HG03378 (cell line): ENCODE measurements around the gene UTS2B.
"Not testable (repeated sequence)": the region's sequence is repeated elsewhere in the genome, so short reads cannot be mapped to it uniquely, and the experiment has no call there.

ENCODE experiments used
- ATAC-seq: cut with Tn5 transposase; IDR thresholded peaks from one replicate; pipeline ENCODE4 v1.9.1; 2021; ENCODE audit warnings: mild to moderate bottlenecking, moderate library complexity; ENCODE audit not compliant: unreplicated experiment

The UTS2B gene

GRCh38 chr3:191290311-191291025 is 39.9 kb downstream of the UTS2B start:
- ATAC-seq: peak; percentile 86

GRCh38 chr3:191283400-191283799 is 46.9 kb downstream of the UTS2B start:
- peak; percentile 83 for ATAC-seq

- peak; percentile 14 for ATAC-seq
Measured at GRCh38 chr3:191282251-191283185, 47.8 kb downstream of the UTS2B start.

- no peak for ATAC-seq
Measured at GRCh38 chr3:191280882-191281281, 49.4 kb downstream of the UTS2B start.

- no peak for ATAC-seq
Measured at GRCh38 chr3:191280111-191280510, 50.2 kb downstream of the UTS2B start.

DNA sequence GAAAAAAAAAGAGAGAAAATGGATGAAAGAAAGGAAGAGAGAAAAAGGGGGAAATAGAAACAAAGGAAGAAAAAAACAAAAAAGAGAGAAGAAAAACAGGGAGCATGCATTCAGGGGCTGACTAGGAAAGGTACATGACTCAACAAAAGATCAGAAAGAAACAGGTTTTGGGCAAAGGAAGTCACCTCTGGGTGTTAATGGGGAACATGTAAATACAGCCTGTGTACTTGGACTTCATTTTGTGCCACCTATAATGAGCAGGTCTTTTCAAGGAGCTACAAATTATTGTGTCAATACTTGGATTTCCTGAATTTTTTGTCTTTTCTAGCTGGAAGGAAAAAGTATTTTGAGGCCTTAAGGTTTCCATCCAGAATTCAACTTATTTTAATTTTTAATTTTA is 54.6 kb downstream of the UTS2B start:
- no peak for ATAC-seq

GRCh38 chr3:191275244-191275643 is 55.1 kb downstream of the UTS2B start:
- not testable (repeated sequence) for ATAC-seq

DNA sequence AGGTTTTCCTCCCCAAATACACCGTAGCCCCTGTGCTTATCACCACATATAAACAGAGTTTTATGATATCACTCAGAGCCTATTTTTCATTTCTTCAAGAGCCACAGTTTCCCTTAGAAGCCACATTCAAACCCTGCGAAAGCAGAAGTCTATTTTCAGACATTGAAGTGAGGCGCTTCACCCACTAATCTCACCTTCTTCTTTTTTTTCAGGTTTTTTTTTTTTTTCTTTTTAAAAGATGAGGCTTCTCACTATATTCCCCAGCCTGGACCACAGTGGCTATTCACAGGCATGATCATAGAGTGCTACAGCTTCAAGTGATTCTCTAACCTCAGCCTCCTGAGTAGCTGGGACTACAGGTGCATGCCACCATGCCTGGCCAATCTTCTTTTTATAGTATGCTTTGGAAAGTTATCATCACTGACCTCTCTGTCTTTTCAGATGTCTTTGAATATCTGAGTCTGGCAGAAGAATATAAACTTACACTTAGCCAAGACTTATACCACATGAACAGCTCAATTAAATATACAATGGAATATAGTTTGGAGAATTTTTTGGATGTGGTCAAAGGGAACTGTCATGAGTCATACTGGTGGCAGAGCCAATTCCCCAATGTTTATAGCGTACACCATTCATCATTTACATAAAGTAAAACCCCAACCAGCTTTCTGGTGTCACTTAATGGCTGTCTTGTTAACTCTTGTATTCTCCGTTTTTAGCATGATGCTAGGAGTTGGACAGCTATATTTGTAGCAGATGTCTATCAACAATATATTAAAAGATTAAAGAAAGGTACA is 60.8 kb downstream of the UTS2B start:
- ATAC-seq: peak; percentile 71

DNA sequence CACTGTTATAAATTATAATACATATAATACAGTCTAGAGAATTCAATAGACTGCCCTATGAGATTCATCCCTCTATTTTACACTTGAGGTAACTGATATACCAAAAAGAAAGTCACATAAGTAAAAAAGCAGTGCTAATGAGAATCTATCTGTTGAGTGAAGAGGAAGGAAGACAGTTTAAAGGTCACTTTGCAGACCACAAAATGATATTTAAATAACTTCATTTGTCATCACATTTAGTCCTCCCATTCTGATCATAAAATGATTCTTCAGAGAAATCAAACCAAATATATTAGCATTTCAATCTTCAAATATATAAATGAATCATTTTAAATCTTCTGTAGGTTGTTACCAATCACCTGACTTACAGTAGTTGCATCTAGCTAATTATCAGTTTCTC is 61.6 kb downstream of the UTS2B start:
- ATAC-seq: no peak

GRCh38 chr3:191263850-191264249 is 66.5 kb downstream of the UTS2B start:
- no peak for ATAC-seq

DNA sequence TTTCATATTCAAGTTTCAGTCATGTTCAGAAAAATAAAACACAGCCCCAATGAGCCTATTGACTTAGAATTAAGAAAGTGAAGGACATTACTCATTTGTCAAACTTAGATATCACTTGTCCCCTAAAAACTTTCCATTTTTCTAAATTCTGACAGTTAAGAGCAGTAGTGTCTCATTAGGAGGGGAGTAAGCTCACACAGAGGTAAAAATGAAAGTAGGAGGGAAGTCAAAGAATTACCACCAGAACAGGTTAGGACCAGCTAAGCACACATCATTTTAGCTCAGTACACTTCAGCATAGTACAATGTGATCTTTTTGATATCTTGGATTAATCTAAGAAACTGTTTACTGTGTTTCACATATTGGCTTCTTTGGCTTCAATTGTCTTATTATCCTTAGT is 67.0 kb downstream of the UTS2B start:
- peak; percentile 91 for ATAC-seq

DNA sequence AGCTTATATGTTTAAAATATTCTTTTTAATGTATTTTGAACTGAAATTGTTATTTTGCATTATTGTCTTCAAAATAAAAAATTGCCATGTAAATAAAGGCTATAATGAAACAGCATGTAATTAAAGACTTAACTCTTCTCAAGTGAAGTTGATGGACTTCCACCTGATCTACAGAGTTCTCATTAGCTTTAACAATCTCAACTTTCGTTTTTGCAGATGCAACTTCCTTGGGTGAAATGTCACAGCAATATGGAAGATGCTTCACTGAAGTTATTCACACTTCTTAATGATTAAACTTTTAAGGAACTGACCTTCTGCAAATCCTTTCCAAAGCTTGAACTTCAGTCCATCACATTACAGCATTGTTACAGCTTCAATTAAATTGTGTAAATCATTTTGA is 67.7 kb downstream of the UTS2B start:
- ATAC-seq: peak; percentile 58

GRCh38 chr3:191261304-191261638 is 69.1 kb downstream of the UTS2B start:
- ATAC-seq: no peak

GRCh38 chr3:191260431-191261303 is 69.7 kb downstream of the UTS2B start:
- ATAC-seq: no peak

DNA sequence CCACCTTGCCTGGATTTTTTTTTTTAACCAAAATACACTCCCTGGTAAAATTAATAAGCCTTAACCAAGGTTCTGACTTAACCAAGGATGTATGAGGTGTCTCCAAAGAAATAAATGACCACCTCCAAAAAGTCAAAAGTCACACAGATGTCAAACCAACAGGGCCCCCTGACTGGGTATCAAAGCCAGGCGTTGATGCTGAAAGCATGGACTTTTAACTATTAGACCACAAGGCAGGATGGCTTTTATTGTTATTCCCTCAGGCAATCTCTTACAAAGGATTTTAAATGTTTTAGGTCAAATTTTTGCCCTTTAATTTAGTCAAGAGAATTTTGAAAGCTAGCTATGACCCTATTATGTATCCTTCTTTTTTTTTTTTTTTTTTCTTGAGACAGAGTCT is 70.8 kb downstream of the UTS2B start:
- no peak for ATAC-seq

DNA sequence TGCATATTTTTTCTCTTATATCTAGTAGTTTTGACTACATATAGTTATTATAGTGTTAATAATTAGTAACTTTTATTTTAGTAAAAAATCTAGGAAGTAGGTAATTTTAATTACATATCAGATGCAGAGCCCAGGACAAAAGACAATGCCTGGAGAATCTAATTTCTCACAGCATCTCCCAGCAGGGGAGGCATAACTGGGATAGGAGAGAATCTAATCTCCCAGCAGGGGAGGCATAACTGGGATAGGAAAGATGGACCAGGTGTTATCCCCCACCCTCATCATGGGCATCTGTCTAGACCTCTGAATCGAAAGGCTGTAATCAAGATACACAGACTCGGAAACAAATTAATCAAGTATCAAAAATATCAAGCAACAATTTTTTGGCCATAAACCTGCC is 73.0 kb downstream of the UTS2B start:
- ATAC-seq: no peak

DNA sequence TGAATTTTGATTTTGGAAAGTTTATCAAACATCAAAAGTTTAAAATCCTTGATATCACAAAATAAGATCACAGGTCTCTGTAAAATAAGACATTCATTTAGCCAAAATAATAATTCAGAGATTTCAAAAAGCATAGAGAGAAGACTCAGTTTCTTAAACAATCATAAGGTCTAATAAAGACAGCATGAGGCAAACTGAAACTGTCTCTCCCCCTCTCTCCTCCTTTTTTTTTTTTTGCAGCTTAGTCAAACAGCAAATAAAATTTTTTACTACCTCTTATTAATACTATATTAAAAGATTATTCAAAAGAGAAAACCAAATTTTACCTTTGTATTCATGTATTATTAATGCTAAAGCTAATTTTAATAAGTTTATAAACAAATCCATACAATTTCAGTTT is 73.9 kb downstream of the UTS2B start:
- no peak for ATAC-seq

- ATAC-seq: no peak
Measured at GRCh38 chr3:191255156-191255555, 75.2 kb downstream of the UTS2B start.

DNA sequence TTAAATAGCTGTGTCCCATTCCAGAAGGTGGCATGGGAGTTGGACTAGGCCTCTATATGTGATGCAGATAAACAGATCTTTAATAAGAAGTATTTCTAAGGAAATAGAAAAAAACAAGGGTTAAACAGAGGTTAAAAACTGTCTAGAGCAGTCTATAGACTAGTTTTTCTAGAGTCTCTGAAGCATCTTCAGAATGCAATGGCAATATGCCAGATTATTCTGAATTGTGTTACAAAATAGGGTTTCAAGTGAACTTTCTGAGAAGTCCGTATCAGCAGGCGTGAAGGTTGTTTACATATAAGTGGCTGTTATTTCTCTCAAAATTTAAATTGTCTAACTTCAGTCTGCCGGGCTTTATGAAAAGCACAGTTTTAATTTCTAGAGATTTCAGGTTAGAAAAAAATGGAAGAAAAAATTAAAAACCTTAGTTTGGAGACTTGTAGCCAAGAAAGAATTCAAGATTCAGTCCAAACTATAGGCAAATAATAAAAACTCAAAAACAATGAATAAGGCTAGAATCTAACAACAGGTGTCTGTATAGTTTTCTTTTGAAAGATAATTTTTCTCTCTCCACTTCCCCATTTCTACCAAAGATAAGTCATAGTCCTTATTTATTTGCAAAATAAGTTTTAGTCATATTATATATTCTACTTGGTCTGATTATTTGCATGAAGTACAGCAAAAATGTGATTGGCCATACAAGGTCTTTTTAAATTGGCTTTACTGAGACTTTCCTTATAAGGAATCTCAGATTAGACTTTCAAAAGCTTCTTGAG is 76.0 kb downstream of the UTS2B start:
- ATAC-seq: no peak
